Fibroblast of mammary gland (primary cell): ENCODE measurements around the gene CD19.

Experiments used
- DNase-seq: peaks from one replicate; pipeline ENCODE4 v3.0.0-alpha.2; 2010; ENCODE audit warnings: low read depth
- H3K4me3 ChIP-seq: 2 replicates; pipeline ENCODE4 v1.5.1; 2011; ENCODE audit warnings: low read depth, mild to moderate bottlenecking, low read length, moderate library complexity; ENCODE audit not compliant: control insufficient read depth
- TF ChIP-seq, protein P1 (sequence below): conservative IDR thresholded peaks from 2 replicates; pipeline ENCODE4 v1.5.1; 2011; ENCODE audit warnings: low read depth, low read length, inconsistent platforms; ENCODE audit not compliant: control insufficient read depth, insufficient read depth

The CD19 gene

DNA sequence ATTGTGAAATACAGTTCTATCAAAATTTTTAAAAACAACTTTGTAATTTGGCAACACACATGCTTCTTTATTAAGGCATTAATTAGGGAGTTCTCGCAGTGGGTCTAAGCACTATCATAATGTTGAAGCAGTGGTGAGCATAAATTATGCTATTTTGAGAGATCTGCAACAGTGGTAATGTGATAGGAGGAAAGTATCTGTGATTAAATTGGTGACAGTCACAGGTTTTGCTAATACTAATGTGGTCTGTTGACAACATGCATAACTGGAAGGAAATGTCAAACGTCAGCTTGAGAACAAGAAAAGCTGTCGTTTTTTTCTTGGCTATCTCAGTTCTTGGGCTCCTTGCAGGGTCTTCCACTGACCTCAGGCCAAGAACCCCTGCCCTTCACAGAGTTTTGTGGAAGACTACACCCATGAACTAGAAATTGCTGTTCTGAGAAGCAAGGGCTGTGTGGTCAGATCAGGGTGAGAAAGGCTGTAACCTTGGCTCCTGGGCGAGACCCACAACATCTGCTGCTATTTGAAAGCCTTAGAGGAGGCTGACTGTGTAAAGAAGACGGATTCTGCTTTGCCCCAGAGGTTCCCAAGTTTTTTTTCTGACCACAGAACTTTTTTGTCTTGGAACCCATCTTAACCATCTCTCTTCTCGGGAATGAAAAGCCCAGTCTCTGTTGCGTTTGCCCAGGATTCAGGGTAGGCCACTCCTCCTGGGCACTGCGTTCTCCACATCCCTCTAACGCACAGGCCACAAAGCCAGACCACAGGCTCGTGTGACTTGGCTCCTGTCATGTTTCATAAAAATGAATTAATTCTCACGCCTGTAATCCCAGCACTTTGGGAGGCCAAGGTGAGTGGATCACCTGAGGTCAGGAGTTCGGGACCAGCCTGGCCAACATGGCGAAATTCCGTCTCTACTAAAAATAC lies 39.5 kb upstream of the CD19 start:
- no peak overlapping the region for H3K4me3 ChIP-seq
- TF ChIP-seq, protein P1, sequence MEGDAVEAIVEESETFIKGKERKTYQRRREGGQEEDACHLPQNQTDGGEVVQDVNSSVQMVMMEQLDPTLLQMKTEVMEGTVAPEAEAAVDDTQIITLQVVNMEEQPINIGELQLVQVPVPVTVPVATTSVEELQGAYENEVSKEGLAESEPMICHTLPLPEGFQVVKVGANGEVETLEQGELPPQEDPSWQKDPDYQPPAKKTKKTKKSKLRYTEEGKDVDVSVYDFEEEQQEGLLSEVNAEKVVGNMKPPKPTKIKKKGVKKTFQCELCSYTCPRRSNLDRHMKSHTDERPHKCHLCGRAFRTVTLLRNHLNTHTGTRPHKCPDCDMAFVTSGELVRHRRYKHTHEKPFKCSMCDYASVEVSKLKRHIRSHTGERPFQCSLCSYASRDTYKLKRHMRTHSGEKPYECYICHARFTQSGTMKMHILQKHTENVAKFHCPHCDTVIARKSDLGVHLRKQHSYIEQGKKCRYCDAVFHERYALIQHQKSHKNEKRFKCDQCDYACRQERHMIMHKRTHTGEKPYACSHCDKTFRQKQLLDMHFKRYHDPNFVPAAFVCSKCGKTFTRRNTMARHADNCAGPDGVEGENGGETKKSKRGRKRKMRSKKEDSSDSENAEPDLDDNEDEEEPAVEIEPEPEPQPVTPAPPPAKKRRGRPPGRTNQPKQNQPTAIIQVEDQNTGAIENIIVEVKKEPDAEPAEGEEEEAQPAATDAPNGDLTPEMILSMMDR, result no peak
- no peak for DNase-seq

DNA sequence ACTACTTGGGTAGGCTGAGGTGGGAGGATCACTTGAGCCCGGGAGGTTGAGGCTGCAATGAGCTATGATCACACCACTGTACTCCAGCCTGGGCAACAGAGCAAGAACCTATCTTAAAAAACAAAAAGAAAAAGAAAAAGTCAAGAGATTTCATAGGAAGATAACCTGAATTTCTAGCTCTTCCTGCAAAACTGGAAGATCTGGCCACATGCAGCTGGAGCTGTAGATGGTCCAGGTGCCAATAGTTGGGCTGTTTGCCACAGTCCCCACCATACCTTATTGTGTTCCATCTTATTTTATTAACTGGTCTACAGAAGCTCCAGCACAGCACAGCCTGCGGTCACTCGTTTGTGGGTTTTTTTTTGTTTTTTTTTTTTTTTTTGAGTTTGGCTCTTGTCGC lies 38.5 kb upstream of the CD19 start:
- DNase-seq, result no peak
- no peak overlapping the region for H3K4me3 ChIP-seq
- TF ChIP-seq, protein P1, result no peak

DNA sequence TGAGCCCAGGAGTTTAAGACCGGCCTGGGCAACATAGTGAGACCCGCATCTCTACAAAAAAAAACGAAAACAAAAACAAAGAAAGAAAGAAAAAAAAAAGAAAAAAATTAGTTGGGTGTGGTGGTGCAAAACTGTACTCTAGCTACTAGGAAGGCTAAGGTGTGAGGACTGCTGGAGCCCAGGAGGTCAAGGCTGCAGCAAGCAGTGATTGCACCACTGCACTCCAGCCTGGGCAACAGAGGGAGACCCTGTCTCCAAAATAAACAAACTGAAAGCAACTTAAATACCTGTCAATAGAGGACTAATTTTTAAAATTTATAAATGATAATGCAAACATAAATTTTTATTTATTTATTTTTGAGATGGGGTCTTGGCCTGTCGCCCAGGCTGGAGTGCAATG lies 36.2 kb upstream of the CD19 start:
- TF ChIP-seq, protein P1, result no peak
- no peak for DNase-seq
- no peak overlapping the region for H3K4me3 ChIP-seq

DNA sequence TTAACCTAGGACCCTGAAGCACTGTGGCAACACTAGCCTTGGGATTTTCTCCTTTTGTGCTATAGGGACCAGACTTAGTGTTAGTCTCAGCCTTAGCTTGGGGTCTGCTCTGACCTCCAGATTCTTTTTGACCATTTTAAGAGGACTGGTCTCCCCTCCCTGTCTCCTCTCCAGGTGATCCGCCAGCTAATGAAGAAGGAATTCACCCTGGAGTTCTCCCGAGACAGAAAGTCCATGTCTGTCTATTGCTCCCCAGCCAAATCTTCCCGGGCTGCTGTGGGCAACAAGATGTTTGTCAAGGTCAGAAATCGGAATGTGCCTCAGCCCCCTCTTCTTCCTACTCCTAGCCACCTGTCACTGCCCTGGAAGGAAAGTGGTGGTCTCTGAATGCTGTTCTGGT lies 33.9 kb upstream of the CD19 start:
- no peak overlapping the region for H3K4me3 ChIP-seq
- TF ChIP-seq, protein P1, result no peak
- no peak for DNase-seq

DNA sequence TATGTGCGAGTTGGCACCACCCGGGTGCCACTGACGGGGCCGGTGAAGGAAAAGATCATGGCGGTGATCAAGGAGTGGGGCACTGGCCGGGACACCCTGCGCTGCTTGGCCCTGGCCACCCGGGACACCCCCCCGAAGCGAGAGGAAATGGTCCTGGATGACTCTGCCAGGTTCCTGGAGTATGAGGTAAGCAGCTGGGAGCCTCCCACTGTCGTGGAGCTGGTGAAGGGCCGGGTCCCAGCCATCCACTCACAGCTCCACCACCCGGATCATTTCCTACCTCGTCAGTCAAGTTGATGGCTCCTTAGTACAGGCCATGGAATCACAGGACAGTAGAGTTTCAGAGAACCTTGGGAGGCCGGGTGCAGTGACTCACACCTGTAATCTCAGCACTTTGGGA lies 33.5 kb upstream of the CD19 start:
- TF ChIP-seq, protein P1, result no peak
- no peak for DNase-seq
- no peak overlapping the region for H3K4me3 ChIP-seq

DNA sequence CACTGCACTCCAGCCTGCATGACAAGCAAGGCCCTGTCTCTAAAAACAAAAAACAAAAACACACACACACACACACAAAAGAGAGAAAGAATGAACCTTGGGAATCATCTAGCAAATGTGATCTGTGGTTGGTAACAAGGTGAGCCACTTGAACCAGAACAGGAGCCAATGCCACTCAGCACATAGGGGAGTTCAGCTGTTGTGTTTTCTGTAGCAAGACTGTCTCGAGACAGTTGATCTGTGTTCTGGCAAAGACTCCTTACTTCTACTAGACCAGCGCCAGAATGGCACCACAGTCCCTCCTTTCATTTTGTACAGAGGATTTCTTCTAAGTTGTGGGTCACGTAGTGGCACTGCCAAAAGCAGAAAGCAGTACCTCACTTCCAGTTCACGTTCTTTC lies 32.8 kb upstream of the CD19 start:
- TF ChIP-seq, protein P1, result no peak
- no peak overlapping the region for H3K4me3 ChIP-seq
- no peak for DNase-seq
